IPS-NIHi7 (cell line): ENCODE results near the gene EPHA1.

Source experiments
- DNase-seq: peaks from one replicate; pipeline ENCODE4 v3.0.0; 2012; ENCODE audit warnings: mixed read lengths; ENCODE audit errors: extremely low spot score

EPHA1 gene

GRCh38 chr7:143389316-143390103 is 19.1 kb downstream of the EPHA1 start:
- no peak for DNase-seq

DNA sequence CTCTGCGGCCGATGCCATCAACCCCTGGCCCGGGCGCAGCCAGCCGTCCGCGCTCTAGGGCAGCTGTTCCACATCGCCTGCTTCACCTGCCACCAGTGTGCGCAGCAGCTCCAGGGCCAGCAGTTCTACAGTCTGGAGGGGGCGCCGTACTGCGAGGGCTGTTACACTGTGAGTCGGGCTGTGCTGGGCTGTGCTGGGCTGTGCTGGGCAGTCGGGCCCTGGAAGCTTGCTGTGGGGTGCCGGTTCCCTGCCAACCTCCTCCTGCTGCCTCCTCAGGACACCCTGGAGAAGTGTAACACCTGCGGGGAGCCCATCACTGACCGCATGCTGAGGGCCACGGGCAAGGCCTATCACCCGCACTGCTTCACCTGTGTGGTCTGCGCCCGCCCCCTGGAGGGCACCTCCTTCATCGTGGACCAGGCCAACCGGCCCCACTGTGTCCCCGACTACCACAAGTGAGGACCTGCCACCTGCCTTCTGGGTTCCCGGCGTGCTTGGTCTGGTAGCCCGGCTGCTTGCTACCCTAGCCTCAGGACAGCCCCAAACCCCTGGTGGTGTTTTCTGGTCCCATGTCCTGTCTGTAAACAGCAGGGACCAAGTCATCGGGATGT is 20.1 kb downstream of the EPHA1 start:
- no peak for DNase-seq

DNA sequence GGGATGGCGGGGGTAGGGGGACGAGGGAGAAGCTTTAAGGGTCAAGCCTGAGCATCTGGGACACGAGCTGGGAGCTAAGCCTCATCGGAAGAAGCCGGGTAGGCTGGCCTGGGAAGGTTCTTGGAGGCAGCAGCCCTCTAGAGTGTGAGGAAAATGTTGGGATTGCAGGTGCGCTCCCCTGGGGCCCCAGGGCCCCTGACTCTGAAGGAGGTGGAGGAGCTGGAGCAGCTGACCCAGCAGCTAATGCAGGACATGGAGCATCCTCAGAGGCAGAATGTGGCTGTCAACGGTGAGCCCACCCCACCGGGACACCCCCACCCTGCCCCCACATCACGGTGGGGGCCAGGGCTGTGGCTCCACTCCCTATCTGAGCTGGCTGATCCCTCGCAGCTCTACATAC is 20.6 kb downstream of the EPHA1 start:
- no peak for DNase-seq

- DNase-seq: no peak
Measured at GRCh38 chr7:143387156-143387975, 21.3 kb downstream of the EPHA1 start.

- no peak for DNase-seq
Measured at GRCh38 chr7:143385891-143386781, 22.5 kb downstream of the EPHA1 start.

DNA sequence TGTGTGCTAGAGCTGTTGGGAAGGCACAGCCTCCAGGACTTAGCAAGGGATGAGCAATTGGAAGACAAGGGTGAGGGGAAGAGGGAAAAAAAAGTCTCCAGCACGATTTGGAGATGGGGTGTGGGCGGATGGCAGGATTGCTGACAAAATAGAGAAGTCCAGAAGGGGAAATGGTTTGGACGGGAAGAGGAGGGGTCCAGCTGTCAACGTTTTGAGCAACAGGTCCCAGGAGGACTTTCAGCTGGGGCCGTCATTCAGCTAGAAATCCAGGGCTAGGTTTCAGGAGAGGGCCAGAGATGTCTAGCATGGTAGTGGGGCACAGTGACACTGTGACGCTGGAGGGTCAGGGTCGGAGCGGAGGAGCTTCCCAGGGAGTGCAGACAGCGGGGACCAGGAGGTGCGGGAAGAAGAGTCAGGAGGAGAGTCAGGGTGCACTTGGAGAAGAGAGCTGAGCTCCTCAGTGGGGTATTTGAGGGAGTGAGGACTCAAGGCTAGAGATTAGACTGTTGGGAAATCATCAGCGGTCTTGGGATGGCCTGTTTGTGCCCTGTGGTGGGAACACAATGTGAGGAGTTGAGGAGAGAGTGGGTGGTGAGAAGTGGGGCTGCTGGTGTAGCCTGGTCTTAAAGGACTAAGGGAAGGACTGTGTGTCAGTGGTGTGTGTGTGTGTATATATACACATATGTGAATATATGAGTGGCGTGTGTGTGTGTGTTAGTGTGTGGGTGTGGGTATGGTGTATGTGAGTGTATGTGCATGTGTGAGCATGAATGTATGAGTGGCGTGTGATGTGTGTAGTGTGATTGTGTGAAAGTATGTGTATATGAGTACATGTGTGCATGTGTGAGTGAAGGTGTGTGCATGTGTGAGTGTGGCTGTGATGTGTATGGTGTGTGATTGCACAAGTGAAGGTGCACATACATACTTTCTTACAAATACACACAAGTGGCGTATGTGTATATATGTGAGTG is 23.7 kb downstream of the EPHA1 start:
- no peak for DNase-seq

DNA sequence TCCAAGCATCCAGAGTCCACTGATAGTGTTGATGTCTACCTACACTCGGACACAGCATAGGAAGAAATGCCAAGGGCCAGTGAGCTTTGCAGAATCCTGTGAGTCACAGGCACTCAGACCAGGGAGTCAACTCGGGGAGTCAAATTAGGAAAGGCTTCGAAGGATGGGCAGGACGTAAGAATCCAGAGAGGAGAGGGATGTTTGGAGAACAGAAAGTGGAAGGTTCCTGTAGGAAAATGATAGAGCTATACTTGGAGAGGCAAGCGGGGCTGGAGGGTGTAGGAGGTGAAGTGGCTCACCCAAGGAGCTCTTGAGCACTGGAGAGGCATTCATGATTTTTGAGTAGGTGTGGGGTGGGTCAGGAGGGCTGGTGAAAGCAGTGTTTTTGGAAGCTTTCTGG is 24.5 kb downstream of the EPHA1 start:
- DNase-seq: no peak

- DNase-seq: no peak
Measured at GRCh38 chr7:143383642-143383957, 25.1 kb downstream of the EPHA1 start.

GRCh38 chr7:143382791-143383641 is 25.6 kb downstream of the EPHA1 start:
- no peak for DNase-seq

DNA sequence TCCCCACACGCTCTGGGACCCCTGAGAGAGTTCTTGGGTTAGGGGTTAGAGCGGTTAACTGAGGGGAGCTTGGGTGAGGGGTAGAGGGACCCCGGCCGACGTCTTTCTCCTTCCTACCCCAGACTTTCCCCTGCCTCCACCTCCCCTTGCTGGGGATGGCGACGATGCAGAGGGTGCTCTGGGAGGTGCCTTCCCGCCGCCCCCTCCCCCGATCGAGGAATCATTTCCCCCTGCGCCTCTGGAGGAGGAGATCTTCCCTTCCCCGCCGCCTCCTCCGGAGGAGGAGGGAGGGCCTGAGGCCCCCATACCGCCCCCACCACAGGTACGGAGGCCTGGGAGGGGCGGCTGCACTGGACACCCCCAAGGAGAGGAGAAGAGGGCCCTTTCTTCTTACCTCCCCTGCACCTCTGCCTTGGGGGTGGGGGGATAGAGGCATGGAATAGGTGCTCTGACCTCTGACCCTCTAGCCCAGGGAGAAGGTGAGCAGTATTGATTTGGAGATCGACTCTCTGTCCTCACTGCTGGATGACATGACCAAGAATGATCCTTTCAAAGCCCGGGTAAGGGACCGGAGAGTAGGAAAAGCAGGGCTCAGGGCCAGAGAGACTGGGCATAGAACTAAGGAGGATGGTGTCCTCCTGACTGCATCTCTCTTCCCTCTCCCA is 26.4 kb downstream of the EPHA1 start:
- no peak for DNase-seq

DNA sequence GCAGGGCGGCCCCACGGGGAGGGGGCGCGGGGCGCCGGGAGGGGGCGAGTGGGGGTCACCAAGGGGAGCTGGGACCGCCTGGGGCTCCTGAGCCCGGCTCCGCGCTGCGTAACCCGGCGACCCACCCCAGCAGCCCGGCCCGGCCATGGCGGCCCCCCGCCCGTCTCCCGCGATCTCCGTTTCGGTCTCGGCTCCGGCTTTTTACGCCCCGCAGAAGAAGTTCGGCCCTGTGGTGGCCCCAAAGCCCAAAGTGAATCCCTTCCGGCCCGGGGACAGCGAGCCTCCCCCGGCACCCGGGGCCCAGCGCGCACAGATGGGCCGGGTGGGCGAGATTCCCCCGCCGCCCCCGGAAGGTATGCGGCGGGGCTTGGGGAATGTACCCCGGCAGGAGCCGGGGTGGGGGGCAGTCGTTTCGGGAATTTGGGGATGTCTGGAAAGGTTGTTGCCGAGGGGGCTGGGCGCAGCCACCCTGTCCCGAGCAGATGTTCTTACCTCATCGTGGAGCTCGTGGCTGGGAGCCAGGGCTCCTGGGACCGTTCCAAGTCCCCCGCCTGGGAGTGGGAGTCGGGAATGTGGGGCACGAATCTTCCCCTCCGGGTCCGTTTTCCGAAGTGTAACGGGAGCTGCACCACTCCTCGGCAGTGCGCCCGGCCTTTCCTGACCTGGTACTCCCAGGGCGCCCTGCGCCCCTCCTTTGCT is 27.1 kb downstream of the EPHA1 start:
- DNase-seq: no peak

- DNase-seq: peak; percentile 98
Measured at GRCh38 chr7:143380646-143381426, 27.8 kb downstream of the EPHA1 start, which contains the start of gene ZYX. Gene ZYX, plus strand, starts transcription at chr7:143381345. Its CDS starts 227 bp downstream, at chr7:143381572.

GRCh38 chr7:143380260-143380645 is 28.4 kb downstream of the EPHA1 start:
- peak; percentile 76 for DNase-seq

DNA sequence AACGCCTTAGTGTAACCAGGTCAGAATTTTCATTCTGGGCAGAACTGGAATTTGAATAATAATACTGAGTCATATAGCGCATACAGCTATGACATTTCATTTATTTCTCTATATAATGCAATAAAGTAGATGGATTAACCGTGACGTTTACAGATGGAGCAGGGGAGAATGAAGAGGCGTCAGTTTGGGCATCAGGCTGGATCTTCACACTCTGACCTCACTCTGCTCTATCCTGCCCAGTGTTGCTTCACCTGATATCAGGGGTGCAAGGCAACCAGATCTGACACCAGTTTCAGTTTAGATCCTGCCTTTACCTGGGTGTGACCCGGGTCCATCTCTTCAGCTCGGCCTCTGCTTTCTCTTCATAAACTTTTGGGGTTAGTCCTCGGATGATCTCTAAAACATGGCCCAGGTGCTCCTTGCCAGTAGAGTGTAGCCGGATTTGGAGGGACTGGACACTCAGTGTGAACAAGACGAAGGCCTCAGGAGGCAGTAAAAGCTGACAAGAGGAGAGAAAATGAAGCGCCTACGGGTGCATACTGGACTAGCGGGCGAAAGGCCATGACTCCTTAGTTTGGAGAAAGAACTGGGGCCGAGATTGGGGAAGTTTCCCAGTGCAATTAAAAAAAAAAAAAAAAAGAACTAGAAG is 28.9 kb downstream of the EPHA1 start:
- no peak for DNase-seq

DNA sequence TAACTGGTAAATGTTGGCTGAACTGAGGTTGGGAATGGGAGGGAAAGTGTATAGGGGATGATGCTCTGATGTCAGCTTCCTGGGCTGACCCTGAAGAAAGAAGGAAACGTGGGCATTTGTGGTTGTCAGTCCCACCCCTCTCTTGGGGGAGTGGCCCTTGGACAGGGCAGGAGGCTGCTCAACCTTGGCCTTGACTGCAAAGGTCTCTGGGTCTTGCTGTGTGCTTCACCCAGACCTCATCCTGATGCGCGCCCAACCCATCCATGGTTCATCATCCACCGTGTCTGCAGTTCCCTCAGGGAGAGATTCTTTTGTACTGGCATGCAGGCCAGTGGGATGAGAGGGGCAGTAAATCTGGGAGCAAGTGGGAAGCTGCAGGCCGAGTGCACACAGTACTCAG is 32.3 kb downstream of the EPHA1 start:
- no peak for DNase-seq

DNA sequence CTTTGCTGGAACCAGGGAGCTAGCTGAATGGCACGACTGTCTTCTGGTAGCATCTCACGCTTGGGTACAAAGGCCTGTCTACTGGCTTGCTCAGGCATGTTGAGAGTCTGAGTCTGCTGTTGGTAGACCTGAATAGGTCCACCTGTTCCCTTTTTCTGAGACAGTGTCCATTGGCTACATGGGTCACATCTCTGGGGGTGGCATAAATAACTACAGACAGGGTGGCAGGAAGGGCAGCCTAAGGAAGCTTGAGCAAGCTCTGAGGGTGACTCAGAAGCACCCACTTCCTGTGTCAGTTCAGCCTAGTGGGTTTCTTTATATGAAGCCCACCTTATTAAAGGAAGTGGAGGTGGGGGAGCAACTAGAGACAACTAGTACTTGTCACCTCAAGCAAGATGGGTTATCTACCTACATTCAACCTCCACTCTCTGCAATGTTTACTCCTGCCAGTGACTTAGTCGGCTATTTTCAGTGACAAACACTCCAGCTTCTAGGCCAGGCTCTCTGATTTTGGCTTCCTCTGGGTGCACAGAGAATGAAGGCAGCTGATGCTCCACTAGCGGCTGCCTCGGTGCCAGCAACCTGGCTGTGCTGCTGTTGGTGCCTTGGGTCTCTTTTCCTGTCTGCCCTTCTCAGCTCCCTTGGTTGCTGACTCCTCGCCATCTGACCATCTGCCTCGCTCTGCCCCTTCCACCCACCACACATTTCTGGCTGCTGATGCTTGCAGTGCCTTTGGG is 33.2 kb downstream of the EPHA1 start:
- no peak for DNase-seq
